ENCODE data around the gene PPP6R3.

Gene PPP6R3

GRCh38 chr11:68651985-68652682, 191.6 kb downstream of the PPP6R3 start:
- DNase-seq (ENCODE audit: low read depth): no peak

DNA sequence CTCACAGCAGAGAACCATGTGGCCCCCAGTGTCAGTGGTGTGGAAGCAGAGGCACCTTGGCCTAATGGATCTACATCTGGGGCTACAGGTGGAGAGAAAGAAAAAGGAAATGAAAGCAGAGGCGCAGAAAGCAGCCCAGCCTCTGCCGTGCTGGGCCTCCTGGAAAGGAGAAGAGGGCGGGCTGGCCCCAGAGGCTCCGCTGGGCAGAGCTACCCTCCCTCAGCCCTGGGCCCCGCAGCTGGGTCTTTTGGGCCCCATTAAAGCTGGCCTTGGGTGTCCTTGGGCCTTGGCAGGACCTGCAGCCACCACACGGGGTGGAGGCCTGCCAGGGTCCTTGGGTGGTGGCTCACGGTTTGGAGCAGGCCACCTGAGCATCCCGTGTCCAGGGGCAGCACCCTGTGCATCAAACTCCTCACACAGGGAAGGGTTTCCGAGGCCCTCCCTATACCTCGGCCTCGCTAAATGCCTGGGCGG, 192.2 kb downstream of the PPP6R3 start:
- DNase-seq (ENCODE audit: low read depth): no peak

DNA sequence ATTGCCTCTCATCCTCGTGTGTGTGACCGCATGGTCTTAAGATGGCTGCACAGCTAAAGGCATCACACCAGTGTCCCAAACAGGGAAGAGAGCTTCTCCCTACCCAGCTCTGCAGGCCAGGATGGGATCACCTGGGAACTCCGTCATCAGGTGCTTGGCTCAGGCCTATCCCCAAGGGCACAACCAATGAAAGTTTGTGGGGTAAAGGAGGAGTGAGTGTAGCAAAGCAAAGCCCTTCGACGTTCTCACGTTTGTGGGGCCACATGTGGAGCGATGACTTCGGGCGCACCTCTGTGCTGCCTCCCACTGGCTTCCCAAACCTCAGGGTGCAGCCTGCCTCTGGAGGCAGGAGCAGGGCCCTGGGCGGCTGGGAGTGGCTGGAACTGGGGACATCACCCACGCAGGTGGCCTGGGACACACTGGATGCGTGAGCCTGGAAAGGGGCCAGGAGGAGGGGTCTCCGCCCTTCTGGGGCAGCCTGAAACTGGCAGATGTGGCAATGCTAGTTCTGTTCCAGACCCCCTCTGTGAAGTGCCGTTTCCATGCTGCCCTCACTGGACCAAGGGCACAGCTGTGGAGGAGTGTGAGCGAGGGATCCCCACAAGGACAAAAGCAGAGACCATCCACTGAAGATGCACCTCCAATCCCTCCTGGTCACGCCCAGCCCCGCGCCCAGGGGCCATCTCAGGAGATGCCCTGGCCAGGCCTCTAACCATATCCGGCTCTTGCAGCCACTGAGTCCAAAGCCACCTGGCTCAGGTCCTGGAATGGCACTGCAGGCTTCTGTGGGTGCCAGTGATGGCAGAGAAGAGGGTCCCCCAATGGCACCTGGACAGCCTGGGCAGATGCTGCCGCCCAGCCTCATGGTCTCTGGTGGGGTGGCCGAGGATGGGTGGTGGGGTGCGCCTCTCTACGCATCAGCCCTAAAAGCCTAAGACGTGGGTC, 193.2 kb downstream of the PPP6R3 start:
- DNase-seq (ENCODE audit: low read depth): no peak

DNA sequence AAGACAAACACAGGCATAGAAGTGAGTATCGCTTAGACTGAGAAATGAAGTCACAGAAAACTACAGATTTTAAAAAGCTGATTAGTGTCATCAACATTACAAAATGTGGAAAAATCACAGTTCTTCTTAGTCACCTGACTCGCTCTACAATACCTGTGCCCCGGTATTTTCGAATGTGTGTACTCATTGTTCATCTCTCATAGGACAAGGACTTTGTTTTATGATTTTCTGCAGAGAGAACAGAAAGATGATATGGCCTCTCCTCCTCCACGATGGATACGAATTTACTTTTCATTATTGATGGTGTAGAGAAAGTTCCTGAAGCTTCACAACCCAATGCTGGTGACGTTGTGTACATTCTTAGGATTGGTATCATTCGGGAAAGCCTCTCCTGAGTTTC, 194.4 kb downstream of the PPP6R3 start:
- DNase-seq (ENCODE audit: low read depth): no peak

GRCh38 chr11:68655406-68655805, 194.9 kb downstream of the PPP6R3 start:
- no peak for DNase-seq (ENCODE audit: low read depth)

- no peak for DNase-seq (ENCODE audit: low read depth)
Observed at GRCh38 chr11:68655806-68656205, 195.3 kb downstream of the PPP6R3 start.

DNA sequence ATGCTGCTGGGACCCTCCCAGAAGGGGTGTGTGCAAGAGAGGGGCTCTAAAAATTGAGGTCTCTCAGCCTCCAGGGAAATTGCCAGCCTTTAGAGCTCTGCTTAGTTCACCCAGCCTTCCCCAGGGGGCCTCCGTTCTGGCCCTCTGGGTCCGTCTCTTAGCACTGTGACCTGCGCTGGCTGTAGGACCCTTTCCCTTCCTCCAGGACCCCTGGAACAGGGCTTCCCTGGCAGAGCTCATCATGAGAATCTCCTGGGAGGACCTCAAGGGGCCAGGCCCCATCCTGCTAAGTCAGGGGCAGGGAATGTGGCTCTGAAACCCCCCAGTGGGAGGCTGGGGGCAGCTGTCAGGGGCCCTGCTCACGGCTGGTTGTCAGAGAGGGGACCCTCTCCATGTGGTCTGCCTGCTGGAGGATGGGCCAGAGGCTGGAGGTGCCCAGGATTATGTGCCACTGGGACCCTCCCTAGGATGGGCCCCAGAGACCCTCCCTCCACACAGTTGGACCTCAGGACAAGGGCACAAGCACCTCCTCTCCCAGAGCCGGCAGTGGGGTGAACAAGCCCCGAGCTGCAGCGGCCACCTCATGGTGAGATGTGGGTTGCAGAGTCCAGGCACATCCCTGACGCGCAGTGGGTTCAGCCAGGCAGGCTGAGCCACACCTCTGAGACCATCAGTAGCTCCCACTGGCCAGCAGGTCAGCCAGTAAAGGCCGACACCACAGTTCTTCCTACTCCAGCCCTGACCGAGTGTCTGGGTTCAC, 196.6 kb downstream of the PPP6R3 start:
- DNase-seq (ENCODE audit: low read depth): no peak

DNA sequence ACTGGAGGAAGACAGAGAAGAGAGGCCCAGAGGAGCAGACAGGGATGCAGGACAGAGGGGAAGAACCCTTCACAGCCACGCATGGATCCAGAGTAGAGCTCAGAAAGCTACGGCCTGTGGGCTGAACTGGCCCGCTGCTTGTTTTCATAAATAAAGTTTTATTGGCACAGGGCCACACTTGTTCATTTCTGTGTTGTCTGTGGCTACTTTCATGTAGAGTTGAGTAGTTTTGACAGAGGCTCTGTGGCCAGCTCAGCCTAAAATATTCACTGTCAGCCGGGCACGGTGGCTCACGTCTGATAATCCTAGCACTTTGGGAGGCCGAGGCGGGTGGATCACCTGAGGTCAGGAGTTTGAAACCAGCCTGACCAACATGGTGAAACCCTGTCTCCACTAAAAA, 197.5 kb downstream of the PPP6R3 start:
- DNase-seq (ENCODE audit: low read depth): peak; percentile 14

GRCh38 chr11:68658661-68659060, 198.1 kb downstream of the PPP6R3 start:
- DNase-seq (ENCODE audit: low read depth): peak; percentile 73

DNA sequence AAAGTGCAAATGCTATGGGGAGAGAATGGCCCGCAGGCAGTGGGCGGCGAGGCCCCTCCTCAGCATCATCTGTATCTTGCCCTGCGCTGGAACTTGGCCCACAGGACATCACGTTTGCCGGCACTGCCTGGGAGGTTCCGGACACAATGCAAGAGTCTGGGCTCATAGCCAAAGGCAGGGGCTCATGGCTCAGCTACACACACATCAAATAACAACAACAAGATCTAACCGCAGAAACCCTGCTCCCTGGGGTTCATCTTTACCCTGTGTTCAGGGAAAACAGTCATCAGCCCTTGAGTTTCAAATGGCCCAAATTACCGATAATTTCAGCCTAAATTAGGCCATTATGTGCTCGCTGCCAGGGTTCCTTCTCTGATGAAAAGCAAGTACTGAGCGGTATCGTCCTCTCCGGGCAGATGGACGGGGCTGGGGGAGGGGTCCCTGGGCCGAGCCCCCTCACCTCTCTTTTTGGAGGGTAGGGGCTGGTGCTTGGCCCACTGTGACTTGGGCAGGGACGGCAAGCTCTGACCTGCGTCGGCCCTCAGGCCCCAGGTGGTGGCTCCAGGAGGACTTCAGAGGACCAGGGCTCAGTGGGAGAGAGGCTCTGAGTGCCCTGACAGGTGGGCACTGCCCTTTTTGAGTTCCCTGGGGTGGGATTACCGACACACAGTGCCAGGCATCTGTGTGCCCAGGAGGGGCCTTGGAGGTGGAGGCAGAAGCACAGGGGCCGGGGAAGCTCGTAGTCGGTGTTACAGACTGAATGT, 198.8 kb downstream of the PPP6R3 start:
- peak; percentile 99 for DNase-seq (ENCODE audit: low read depth)

DNA sequence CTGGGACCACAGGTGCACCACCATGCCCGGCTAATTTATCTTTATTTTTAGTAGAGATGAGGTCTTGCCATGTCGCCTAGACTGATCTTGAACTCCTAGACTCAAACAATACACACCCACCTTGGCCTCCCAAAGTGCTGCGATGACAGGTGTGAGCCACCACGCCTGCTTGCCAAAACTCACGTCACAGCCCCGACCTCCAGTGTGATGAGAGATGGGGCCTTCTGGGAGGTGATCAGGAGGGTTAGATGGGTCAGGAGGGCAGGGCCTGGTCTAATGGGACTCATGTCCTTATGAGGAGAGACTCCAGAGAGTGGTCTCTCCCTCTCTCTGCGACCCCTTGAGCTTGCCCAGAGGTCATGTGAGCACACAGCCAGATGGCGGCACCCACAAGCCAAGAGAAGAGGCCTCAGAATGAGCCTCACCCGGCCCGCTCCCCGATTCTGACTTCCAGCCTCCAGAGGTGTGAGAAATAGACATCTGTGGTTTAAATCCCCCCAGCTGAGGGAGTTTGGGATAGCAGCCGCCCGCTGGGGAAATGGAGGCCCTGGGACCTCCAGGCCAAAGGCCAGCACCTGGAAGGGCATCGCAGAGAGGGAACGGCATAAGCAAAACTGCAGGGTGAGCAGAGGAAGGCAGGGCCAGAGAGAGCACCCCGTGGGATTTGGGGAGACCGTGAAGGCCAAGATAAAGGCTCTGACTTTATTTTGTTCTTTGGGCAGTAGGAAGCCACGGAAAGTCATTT, 199.7 kb downstream of the PPP6R3 start:
- no peak for DNase-seq (ENCODE audit: low read depth)

- DNase-seq (ENCODE audit: low read depth): no peak
Observed at GRCh38 chr11:68661014-68661413, 200.5 kb downstream of the PPP6R3 start.

DNA sequence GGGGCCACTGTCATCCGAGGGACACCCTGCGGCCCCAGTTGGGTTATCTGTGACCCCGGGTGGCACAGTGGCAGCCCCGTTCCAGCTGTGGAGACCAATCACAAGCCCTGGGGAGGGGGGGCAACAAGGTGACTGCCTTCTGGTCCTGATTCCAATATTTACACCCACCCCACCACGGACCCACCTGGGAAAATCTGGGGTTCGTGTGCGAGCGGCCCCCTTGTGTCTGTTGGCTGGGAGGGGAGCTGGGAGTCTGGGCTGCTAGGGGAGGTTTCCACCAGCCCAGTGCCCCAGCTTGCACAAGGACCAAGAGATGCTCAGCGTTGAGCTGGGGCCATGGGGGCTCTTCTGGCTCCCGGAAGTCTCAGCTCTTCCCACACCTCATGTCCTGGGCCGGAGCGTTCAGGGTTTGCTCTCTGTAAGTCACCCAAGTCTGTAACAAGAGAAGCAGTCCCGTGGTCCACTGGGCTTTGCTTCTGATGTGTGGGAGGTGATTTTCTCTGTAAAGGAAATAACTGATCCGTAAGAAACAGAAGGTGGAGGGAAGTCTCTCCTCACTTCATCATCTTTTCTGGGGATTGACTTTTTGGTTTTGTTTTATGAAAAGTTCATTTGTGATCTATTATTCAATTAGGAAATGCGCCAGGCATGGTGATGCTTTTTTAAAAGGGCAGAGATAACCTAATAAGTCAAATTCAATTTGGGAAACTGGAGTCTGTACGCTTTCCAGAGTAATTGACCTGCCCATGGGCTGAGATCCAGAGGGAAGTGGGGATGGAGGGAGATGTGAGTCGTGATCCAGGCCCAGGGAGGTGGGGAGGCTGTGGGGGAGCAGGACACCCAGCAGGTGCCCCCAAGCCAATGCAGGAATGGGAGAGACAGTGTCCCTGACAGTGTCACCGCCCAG, 201.4 kb downstream of the PPP6R3 start:
- peak; percentile 39 for DNase-seq (ENCODE audit: low read depth)

DNA sequence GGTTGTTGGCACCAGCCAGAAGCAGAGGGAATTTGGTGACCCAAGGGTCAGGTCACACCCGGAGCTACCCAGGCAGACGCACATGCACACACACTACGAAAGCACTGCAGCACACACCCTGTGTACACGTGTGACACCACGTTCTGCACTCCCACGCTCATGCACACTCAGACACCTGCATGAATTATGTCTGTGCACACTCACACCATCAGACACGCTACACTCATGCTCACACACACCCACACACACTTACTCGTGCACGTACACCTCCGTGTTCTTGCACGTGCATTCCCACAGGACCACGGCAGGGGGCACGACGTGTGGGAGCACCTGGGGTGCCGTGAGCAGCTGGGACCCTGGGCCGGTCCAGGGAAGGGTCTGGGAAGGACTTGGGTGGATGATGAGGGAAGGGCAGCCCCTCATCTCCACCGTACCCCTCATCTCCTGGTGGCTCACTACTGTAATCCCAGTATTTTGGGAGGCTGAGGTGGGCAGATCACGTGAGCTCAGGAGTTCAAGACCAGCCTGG, 203.0 kb downstream of the PPP6R3 start:
- DNase-seq (ENCODE audit: low read depth): no peak

DNA sequence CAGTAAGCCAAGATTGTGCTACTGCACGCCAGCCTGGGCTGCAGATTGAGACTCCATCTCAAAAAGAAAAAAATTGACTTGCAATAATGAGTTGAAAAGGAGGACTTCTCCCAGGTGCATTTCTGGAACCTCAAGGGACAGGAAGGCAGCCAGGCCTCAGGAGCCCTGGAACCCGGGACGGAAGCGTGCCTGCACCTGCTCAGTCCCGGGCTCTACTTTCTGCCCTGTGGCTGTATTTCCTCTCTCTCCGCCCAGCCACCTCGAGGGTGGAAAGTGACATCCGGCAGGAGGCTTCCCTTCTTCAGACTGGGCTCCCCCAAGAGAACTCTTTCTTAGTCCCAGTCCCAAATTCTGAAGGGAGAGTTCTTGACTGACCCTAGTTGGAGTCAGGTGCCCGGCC, 203.6 kb downstream of the PPP6R3 start:
- no peak for DNase-seq (ENCODE audit: low read depth)

- DNase-seq (ENCODE audit: low read depth): no peak
Observed at GRCh38 chr11:68664906-68665305, 204.4 kb downstream of the PPP6R3 start.
